HG02798 (cell line): ENCODE measurements around the gene GPRASP1.

ENCODE experiments used
- ATAC-seq: cut with Tn5 transposase; IDR thresholded peaks from one replicate; pipeline ENCODE4 v1.9.1; 2021; ENCODE audit warnings: mild to moderate bottlenecking; ENCODE audit not compliant: unreplicated experiment, poor library complexity

GPRASP1 gene

GRCh38 chrX:102694749-102695148 is 43.5 kb downstream of the GPRASP1 start:
- ATAC-seq = no peak

- ATAC-seq = no peak
Observed at GRCh38 chrX:102696306-102696705, 45.0 kb downstream of the GPRASP1 start.

DNA sequence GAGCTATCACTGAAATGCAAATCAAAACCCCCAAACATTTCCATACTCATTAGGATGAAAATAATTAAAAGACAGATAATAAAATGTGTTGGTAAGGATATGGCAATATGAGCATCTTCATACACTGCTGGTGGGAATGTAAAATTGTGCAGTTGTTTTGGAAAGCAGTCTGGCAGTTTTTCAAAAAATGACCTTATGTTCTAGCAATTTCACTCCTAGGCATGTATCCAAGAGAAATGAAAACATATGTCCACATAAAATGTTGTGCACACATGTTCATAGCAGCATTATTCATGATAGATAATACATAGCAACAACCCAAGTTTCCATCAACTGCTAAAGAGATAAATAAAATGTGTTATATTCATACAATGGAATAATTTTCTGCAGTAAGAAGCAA is 46.2 kb downstream of the GPRASP1 start:
- ATAC-seq = no peak
